Measurements from ENCODE around the gene ADGRE3.
"Not testable (repeated sequence)": the region's sequence is repeated elsewhere in the genome, so short reads cannot be mapped to it uniquely, and the experiment has no call there.

ADGRE3 gene

GRCh38 chr19:14599548-14600147 lies 75.0 kb downstream of the ADGRE3 start:
- no peak for DNase-seq (ENCODE audit: low read depth)

- DNase-seq (ENCODE audit: low read depth) = no peak
These were observed 79.1 kb downstream of the ADGRE3 start for GRCh38 chr19:14595558-14595957.

- DNase-seq (ENCODE audit: low read depth) = not testable (repeated sequence)
These were observed 85.2 kb downstream of the ADGRE3 start for GRCh38 chr19:14589433-14589832.

GRCh38 chr19:14585187-14585586 lies 89.5 kb downstream of the ADGRE3 start:
- DNase-seq (ENCODE audit: low read depth) = not testable (repeated sequence)

- not testable (repeated sequence) for DNase-seq (ENCODE audit: low read depth)
These were observed 90.3 kb downstream of the ADGRE3 start for GRCh38 chr19:14584372-14584771.

GRCh38 chr19:14582894-14583340 lies 91.7 kb downstream of the ADGRE3 start, which contains the start of gene CLEC17A:
Gene CLEC17A (plus strand): TSS chr19:14583084. CDS start chr19:14583161, 77 bp downstream.
- DNase-seq (ENCODE audit: low read depth) = no peak

GRCh38 chr19:14580623-14581237 lies 93.9 kb downstream of the ADGRE3 start:
- DNase-seq (ENCODE audit: low read depth) = no peak

GRCh38 chr19:14577885-14578427 lies 96.7 kb downstream of the ADGRE3 start:
- DNase-seq (ENCODE audit: low read depth) = no peak

GRCh38 chr19:14577264-14577663 lies 97.4 kb downstream of the ADGRE3 start:
- no peak for DNase-seq (ENCODE audit: low read depth)

GRCh38 chr19:14576363-14576762 lies 98.3 kb downstream of the ADGRE3 start:
- no peak for DNase-seq (ENCODE audit: low read depth)

GRCh38 chr19:14575428-14575980 lies 99.1 kb downstream of the ADGRE3 start:
- DNase-seq (ENCODE audit: low read depth) = no peak

GRCh38 chr19:14571695-14572490 lies 102.8 kb downstream of the ADGRE3 start, which contains the start of gene NDUFB7:
Gene NDUFB7 (minus strand): TSS chr19:14572066. CDS start chr19:14572000, 66 bp downstream.
- peak; percentile 82 for DNase-seq (ENCODE audit: low read depth)

- no peak for DNase-seq (ENCODE audit: low read depth)
These were observed 103.6 kb downstream of the ADGRE3 start for GRCh38 chr19:14570864-14571527.
